Activated CD4-positive, alpha-beta T cell treated with anti-CD3 and anti-CD28 coated beads, Interleukin-2, Interleukin-6, amounts not matched to agents 100 ng/mL and 50 ng/mL, durations not matched to agents 16 hours and 8 hours (primary cell): ENCODE measurements around the gene APLNR.
A peak's percentile ranks its signal among the peaks of the same experiment; 100 is the strongest.

Experiments
- DNase-seq: peaks from one replicate; pipeline ENCODE4 v3.0.0-alpha.2; 2020

The APLNR gene

GRCh38 chr11:57251037-57251436 is 14.0 kb upstream of the APLNR start:
- DNase-seq = no peak

GRCh38 chr11:57249384-57250319 is 12.6 kb upstream of the APLNR start:
- peak; percentile 64 for DNase-seq

GRCh38 chr11:57248780-57249383 is 11.8 kb upstream of the APLNR start:
- DNase-seq = peak; percentile 55

GRCh38 chr11:57244911-57245310 is 7.9 kb upstream of the APLNR start:
- DNase-seq = no peak

GRCh38 chr11:57241353-57241972 is 4.4 kb upstream of the APLNR start:
- no peak for DNase-seq

GRCh38 chr11:57240757-57241156 is 3.7 kb upstream of the APLNR start:
- DNase-seq = no peak

- DNase-seq = no peak
Observed at GRCh38 chr11:57240007-57240406, 3.0 kb upstream of the APLNR start.

- no peak for DNase-seq
Observed at GRCh38 chr11:57239348-57239747, 2.3 kb upstream of the APLNR start.

- DNase-seq = no peak
Observed at GRCh38 chr11:57235761-57236703, 1.0 kb downstream of the APLNR start.

GRCh38 chr11:57233702-57234101 is 3.3 kb downstream of the APLNR start:
- no peak for DNase-seq

GRCh38 chr11:57231539-57232253 is 5.4 kb downstream of the APLNR start:
- DNase-seq = no peak

- no peak for DNase-seq
Observed at GRCh38 chr11:57230791-57231538, 6.1 kb downstream of the APLNR start.

- no peak for DNase-seq
Observed at GRCh38 chr11:57230316-57230715, 6.7 kb downstream of the APLNR start.

- no peak for DNase-seq
Observed at GRCh38 chr11:57228600-57228999, 8.4 kb downstream of the APLNR start.

- DNase-seq = no peak
Observed at GRCh38 chr11:57224537-57224936, 12.5 kb downstream of the APLNR start.

- DNase-seq = no peak
Observed at GRCh38 chr11:57224128-57224527, 12.9 kb downstream of the APLNR start.

GRCh38 chr11:57223601-57224000 is 13.4 kb downstream of the APLNR start:
- no peak for DNase-seq

GRCh38 chr11:57222239-57222638 is 14.8 kb downstream of the APLNR start:
- DNase-seq = no peak

- no peak for DNase-seq
Observed at GRCh38 chr11:57219021-57219627, 17.9 kb downstream of the APLNR start.

GRCh38 chr11:57217053-57217452 is 20.0 kb downstream of the APLNR start:
- DNase-seq = no peak

- DNase-seq = no peak
Observed at GRCh38 chr11:57216463-57216862, 20.6 kb downstream of the APLNR start.
